PFSK-1 (cell line): ENCODE data around the gene TCHP.

Experiments used
- POLR2AphosphoS5 ChIP-seq: IDR thresholded peaks from 2 replicates; pipeline ENCODE4 v1.6.1; 2012; ENCODE audit warnings: low read depth, mild to moderate bottlenecking, control low read depth, low read length, moderate library complexity
- TF ChIP-seq, protein P1 (sequence below), 2 experiments: IDR thresholded peaks; 2 replicates each; pipeline versions ENCODE4 v1.6.1 to v1.8.0; 2011 to 2012; ENCODE audit warnings: low read depth in 2 of 2, low read length in 2 of 2, control low read depth in 1 of 2, inconsistent platforms in 1 of 2, mild to moderate bottlenecking in 1 of 2, moderate library complexity in 1 of 2; ENCODE audit not compliant: insufficient read depth in 1 of 2

DNA sequence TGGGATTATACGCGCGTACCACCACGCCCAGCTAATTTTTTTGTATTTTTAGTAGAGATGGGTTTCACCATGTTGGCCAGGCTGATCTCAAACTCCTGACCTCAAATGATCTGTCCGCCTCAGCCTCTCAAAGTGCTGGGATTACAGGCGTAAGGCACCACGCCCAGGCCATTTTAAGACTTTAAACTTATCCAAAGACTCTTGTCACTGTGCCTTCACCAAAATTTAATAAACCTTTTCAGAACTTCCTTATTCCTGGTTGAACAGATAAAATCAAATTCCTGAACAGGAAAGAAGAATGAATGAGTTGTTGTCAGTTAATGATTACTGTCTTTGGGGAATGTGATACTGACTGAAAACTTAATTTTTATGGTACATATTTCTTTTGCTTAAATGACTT lies 58.3 kb downstream of the TCHP start:
- no peak for TF ChIP-seq POLR2AphosphoS5
- TF ChIP-seq, protein P1, sequence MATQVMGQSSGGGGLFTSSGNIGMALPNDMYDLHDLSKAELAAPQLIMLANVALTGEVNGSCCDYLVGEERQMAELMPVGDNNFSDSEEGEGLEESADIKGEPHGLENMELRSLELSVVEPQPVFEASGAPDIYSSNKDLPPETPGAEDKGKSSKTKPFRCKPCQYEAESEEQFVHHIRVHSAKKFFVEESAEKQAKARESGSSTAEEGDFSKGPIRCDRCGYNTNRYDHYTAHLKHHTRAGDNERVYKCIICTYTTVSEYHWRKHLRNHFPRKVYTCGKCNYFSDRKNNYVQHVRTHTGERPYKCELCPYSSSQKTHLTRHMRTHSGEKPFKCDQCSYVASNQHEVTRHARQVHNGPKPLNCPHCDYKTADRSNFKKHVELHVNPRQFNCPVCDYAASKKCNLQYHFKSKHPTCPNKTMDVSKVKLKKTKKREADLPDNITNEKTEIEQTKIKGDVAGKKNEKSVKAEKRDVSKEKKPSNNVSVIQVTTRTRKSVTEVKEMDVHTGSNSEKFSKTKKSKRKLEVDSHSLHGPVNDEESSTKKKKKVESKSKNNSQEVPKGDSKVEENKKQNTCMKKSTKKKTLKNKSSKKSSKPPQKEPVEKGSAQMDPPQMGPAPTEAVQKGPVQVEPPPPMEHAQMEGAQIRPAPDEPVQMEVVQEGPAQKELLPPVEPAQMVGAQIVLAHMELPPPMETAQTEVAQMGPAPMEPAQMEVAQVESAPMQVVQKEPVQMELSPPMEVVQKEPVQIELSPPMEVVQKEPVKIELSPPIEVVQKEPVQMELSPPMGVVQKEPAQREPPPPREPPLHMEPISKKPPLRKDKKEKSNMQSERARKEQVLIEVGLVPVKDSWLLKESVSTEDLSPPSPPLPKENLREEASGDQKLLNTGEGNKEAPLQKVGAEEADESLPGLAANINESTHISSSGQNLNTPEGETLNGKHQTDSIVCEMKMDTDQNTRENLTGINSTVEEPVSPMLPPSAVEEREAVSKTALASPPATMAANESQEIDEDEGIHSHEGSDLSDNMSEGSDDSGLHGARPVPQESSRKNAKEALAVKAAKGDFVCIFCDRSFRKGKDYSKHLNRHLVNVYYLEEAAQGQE (IDR thresholded peaks at IDR 0.05; ENCODE audit: insufficient read depth in 1 of 2, low read depth in 2 of 2, low read length in 2 of 2), result no peak
